ENCODE data around the gene PARP1.

DNA sequence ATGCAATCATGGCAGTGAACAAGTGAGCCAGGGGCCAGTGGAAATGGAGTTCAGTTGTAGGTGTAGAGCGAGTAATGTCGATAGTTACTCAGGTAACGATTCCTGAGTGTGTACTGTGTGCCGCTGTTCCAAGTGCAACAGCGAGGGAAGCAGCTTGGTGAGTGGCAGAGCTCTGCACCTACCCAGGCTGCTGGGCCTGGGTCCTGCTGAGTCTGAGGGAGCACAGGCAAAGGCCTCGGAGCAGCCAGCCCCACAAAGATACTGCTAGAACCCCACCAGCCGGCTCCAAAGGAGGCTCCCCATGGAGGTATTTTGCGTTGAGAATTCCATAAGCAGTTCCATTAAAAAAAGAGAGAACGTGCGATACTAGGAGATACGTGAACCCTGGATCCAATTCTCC, 23.2 kb downstream of the PARP1 start:
- TF ChIP-seq, protein P1, sequence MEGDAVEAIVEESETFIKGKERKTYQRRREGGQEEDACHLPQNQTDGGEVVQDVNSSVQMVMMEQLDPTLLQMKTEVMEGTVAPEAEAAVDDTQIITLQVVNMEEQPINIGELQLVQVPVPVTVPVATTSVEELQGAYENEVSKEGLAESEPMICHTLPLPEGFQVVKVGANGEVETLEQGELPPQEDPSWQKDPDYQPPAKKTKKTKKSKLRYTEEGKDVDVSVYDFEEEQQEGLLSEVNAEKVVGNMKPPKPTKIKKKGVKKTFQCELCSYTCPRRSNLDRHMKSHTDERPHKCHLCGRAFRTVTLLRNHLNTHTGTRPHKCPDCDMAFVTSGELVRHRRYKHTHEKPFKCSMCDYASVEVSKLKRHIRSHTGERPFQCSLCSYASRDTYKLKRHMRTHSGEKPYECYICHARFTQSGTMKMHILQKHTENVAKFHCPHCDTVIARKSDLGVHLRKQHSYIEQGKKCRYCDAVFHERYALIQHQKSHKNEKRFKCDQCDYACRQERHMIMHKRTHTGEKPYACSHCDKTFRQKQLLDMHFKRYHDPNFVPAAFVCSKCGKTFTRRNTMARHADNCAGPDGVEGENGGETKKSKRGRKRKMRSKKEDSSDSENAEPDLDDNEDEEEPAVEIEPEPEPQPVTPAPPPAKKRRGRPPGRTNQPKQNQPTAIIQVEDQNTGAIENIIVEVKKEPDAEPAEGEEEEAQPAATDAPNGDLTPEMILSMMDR (IDR thresholded peaks at IDR 0.05; ENCODE audit: low read depth, low read length, missing input control): no peak
- no peak for TF ChIP-seq RAD21 (IDR thresholded peaks at IDR 0.05)
- TF ChIP-seq TAF1 (conservative IDR thresholded peaks at IDR 0.05): no peak
- TF ChIP-seq, protein P2, sequence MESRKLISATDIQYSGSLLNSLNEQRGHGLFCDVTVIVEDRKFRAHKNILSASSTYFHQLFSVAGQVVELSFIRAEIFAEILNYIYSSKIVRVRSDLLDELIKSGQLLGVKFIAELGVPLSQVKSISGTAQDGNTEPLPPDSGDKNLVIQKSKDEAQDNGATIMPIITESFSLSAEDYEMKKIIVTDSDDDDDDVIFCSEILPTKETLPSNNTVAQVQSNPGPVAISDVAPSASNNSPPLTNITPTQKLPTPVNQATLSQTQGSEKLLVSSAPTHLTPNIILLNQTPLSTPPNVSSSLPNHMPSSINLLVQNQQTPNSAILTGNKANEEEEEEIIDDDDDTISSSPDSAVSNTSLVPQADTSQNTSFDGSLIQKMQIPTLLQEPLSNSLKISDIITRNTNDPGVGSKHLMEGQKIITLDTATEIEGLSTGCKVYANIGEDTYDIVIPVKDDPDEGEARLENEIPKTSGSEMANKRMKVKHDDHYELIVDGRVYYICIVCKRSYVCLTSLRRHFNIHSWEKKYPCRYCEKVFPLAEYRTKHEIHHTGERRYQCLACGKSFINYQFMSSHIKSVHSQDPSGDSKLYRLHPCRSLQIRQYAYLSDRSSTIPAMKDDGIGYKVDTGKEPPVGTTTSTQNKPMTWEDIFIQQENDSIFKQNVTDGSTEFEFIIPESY (IDR thresholded peaks at IDR 0.05): no peak
- TF ChIP-seq, protein P3, sequence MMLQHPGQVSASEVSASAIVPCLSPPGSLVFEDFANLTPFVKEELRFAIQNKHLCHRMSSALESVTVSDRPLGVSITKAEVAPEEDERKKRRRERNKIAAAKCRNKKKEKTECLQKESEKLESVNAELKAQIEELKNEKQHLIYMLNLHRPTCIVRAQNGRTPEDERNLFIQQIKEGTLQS (IDR thresholded peaks at IDR 0.05): no peak
- no peak for TF ChIP-seq GABPA (IDR thresholded peaks at IDR 0.05 in 1 of 2, conservative IDR thresholded peaks at IDR 0.05 in 1 of 2)
- no peak for TF ChIP-seq JUND (IDR thresholded peaks at IDR 0.05)
- TF ChIP-seq, protein P4, sequence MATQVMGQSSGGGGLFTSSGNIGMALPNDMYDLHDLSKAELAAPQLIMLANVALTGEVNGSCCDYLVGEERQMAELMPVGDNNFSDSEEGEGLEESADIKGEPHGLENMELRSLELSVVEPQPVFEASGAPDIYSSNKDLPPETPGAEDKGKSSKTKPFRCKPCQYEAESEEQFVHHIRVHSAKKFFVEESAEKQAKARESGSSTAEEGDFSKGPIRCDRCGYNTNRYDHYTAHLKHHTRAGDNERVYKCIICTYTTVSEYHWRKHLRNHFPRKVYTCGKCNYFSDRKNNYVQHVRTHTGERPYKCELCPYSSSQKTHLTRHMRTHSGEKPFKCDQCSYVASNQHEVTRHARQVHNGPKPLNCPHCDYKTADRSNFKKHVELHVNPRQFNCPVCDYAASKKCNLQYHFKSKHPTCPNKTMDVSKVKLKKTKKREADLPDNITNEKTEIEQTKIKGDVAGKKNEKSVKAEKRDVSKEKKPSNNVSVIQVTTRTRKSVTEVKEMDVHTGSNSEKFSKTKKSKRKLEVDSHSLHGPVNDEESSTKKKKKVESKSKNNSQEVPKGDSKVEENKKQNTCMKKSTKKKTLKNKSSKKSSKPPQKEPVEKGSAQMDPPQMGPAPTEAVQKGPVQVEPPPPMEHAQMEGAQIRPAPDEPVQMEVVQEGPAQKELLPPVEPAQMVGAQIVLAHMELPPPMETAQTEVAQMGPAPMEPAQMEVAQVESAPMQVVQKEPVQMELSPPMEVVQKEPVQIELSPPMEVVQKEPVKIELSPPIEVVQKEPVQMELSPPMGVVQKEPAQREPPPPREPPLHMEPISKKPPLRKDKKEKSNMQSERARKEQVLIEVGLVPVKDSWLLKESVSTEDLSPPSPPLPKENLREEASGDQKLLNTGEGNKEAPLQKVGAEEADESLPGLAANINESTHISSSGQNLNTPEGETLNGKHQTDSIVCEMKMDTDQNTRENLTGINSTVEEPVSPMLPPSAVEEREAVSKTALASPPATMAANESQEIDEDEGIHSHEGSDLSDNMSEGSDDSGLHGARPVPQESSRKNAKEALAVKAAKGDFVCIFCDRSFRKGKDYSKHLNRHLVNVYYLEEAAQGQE (IDR thresholded peaks at IDR 0.05): no peak
- no peak for TF ChIP-seq SP1 (IDR thresholded peaks at IDR 0.05)
- TF ChIP-seq YY1 (IDR thresholded peaks at IDR 0.05): no peak
- TF ChIP-seq, protein P5, sequence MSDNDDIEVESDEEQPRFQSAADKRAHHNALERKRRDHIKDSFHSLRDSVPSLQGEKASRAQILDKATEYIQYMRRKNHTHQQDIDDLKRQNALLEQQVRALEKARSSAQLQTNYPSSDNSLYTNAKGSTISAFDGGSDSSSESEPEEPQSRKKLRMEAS (IDR thresholded peaks at IDR 0.05): no peak
- TF ChIP-seq EGR1 (IDR thresholded peaks at IDR 0.05; ENCODE audit: low read depth in 2 of 2): no peak
- TF ChIP-seq NR2F2 (IDR thresholded peaks at IDR 0.05): no peak

Data from liver (tissue), 3 donors.